Lower lobe of right lung (tissue), 2 donors: ENCODE measurements around the gene TUNAR. TPM values are rescaled to one million over a fixed set of nuclear protein-coding genes. Genes with fewer than 3 reads are reported as not detected.

Experiments used
- ATAC-seq, 2 donors: fragments of 200-7000 bp; cut with Tn5 transposase; one replicate each; pipeline ENCODE4 v1.9.1; 2020 to 2022; ENCODE audit warnings: mild to moderate bottlenecking in 2 of 2, moderate library complexity in 2 of 2
- DNase-seq: peaks from one replicate; pipeline ENCODE4 v3.0.0-alpha.2; 2020
- H3K27ac ChIP-seq: fragments of 200-600 bp; one replicate; pipeline ENCODE4 v1.8.0; 2022
- H3K27me3 ChIP-seq: fragments of 200-600 bp; one replicate; pipeline ENCODE4 v1.8.0; 2022; ENCODE audit warnings: low read depth
- H3K36me3 ChIP-seq: fragments of 200-600 bp; one replicate; pipeline ENCODE4 v1.8.0; 2022; ENCODE audit warnings: mild to moderate bottlenecking
- H3K4me1 ChIP-seq: fragments of 200-600 bp; one replicate; pipeline ENCODE4 v1.8.0; 2022
- H3K4me3 ChIP-seq: fragments of 200-600 bp; one replicate; pipeline ENCODE4 v1.8.0; 2022; ENCODE audit warnings: mild to moderate bottlenecking
- H3K9me3 ChIP-seq: fragments of 200-600 bp; one replicate; pipeline ENCODE4 v1.8.0; 2022
- intact Hi-C: fragments of 100-400 bp; cut with DNase I; formaldehyde crosslinking; loops from one replicate; pipeline ENCODE4 v1.11.0; 2022
- total RNA-seq: library from RNA; stranded (reverse); fragmentation: NEBNext Ultra II Directional; extraction: Animal tissue kit (Norgen Biotek cat#: 25700); gene quantifications from one replicate; pipeline ENCODE4 v1.2.1, GENCODE V29; 2021
- TF ChIP-seq, protein P1 (sequence below): fragments of 200-600 bp; IDR thresholded peaks from one replicate; pipeline ENCODE4 v1.8.0; 2022; ENCODE audit warnings: antibody characterized with exemption, mild to moderate bottlenecking
- donor health status: DM: no; HTN: yes; CAD: no; lungs with severe emphysema.

Gene TUNAR
- total RNA-seq, 1 donor from 2014 or later: not detected

DNA sequence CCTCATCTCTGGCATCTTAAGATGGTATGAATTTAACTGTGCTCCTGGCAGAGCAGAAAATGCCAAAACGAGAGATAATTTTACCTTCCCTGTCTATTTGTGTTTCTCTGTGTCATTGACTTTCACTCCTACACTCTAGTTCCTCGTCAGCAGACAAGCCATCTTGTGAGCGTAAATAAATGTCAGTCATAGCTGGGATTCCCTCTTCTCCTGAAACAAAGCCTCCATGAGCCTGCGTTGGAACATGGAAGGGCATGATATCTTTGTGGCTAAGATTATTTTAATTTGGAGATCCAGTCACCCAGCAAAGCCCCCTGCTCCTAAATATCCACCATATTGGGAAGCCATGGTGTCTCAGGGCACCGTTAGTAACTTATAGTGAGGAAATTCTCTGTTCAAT lies 37.8 kb upstream of the TUNAR start:
- H3K4me1 ChIP-seq: no peaks in the 10 kb centered on the region
- TF ChIP-seq, protein P1, sequence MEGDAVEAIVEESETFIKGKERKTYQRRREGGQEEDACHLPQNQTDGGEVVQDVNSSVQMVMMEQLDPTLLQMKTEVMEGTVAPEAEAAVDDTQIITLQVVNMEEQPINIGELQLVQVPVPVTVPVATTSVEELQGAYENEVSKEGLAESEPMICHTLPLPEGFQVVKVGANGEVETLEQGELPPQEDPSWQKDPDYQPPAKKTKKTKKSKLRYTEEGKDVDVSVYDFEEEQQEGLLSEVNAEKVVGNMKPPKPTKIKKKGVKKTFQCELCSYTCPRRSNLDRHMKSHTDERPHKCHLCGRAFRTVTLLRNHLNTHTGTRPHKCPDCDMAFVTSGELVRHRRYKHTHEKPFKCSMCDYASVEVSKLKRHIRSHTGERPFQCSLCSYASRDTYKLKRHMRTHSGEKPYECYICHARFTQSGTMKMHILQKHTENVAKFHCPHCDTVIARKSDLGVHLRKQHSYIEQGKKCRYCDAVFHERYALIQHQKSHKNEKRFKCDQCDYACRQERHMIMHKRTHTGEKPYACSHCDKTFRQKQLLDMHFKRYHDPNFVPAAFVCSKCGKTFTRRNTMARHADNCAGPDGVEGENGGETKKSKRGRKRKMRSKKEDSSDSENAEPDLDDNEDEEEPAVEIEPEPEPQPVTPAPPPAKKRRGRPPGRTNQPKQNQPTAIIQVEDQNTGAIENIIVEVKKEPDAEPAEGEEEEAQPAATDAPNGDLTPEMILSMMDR: no peak
- ATAC-seq: no peak
- no peak for DNase-seq
- no peak overlapping the region for H3K4me3 ChIP-seq
- no peak overlapping the region for H3K27ac ChIP-seq
- intact Hi-C loops: no loop called here
- H3K27me3 ChIP-seq: no peaks in the 10 kb centered on the region
- no peaks in the 10 kb centered on the region for H3K36me3 ChIP-seq
- no peaks in the 10 kb centered on the region for H3K9me3 ChIP-seq

DNA sequence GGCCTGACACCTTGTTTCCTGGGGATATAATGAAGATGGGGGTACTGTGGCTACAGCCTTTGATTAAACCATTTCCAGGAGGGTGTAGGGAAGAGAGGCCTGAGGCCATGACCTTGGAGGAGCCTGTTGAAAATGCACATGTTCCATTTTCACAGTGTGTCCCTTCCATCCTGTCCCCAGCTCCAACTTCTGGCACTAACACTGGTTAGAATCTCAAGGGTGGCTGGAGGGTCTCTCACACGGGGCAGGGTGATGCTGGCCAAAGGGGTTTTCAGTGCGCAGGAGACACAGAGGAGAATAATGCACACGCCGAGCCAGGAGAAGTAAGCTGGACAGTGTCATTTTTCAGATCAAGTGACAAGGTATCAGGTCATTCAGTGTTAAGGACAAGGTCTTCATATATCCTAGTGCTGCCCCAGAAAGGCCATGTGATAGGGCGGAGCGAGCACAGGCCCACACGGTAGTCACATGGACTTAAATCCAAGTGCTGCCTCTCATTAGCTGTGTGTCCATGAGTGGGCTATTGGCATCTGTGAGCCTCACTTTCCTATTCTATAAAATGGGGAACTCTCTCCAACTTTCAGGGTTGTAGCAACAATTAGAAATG lies 36.4 kb upstream of the TUNAR start:
- no peaks in the 10 kb centered on the region for H3K9me3 ChIP-seq
- no peaks in the 10 kb centered on the region for H3K27me3 ChIP-seq
- no peak overlapping the region for H3K4me3 ChIP-seq
- no peaks in the 10 kb centered on the region for H3K36me3 ChIP-seq
- DNase-seq (no peak), ATAC-seq (no peak)
- intact Hi-C loops: no loop called here
- TF ChIP-seq, protein P1: no peak
- H3K27ac ChIP-seq: no peak overlapping the region
- H3K4me1 ChIP-seq: no peaks in the 10 kb centered on the region

DNA sequence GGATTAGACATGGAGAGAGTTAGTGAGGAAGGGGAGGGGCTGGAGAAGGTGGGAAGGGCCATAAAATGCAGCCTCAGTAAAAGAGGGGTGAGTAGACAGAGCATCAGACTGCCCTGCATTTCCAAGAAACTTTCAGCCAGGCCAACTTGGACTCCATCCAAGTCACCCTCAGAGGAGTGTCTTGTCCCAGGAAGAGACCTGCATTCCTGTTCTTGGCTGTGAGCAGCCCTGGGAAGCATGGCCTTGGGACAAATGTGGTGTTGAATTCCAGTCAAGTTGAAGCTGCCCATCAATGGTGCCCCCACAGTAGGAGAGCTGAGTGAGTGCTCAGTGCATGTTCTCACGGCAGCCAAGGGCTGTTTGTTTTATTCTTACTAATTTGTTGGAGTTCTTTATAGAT lies 35.0 kb upstream of the TUNAR start:
- Histone ChIP-seq H3K4me3 (no peak overlapping the region), H3K9me3 (no peaks in the 10 kb centered on the region), H3K27ac (no peak overlapping the region), H3K36me3 (no peaks in the 10 kb centered on the region), H3K27me3 (no peaks in the 10 kb centered on the region), H3K4me1 (no peaks in the 10 kb centered on the region)
- ATAC-seq (no peak), DNase-seq (no peak)
- intact Hi-C loops: no loop called here
- TF ChIP-seq, protein P1: no peak

DNA sequence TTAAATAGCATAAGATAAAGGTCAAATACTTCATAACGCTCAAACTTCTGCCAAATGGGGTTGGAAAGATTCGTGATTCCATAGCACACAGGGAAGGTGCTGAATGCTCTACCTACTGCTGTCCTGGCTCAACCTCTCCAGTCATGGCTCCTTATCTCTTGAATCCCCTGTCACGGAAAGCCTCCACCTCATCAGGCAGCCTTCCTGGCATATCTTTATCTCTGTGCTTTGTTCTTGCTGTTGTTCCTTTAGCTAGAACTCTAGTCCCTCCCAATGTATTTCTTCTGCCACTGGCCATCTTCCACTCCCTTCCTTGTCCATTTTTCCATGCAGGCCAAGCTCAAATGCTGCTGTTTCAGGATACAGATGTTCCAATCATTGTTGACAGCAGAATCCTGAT lies 26.9 kb upstream of the TUNAR start:
- H3K9me3 ChIP-seq: peaks cover 4% of the 10 kb centered on the region
- no peaks in the 10 kb centered on the region for H3K36me3 ChIP-seq
- no peak overlapping the region for H3K27ac ChIP-seq
- intact Hi-C loops: no loop called here
- H3K4me1 ChIP-seq: no peaks in the 10 kb centered on the region
- no peak overlapping the region for H3K4me3 ChIP-seq
- ATAC-seq: no peak
- peaks cover 3% of the 10 kb centered on the region for H3K27me3 ChIP-seq
- TF ChIP-seq, protein P1: no peak
- DNase-seq: no peak

DNA sequence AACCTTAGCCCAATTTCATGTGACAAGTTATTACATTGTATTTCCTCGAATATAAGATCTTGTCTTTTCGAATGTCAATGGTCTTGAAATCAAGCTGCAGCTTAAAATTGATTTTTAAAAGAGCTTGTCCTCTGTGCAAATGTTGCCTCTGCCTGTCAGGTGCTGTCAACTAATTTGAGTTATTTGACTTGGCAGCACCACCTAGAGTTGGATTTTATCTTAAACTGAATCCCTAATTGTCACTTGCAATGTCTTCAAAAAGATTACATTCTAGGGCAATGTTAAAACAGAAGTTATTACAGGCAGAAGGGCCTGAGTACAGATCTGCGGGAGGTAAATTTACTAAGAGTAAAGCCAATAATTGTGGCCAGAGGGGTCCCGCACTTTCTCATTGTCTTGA lies 26.2 kb upstream of the TUNAR start:
- intact Hi-C loops: no loop called here
- H3K9me3 ChIP-seq: peaks cover 4% of the 10 kb centered on the region
- no peak overlapping the region for H3K4me3 ChIP-seq
- no peaks in the 10 kb centered on the region for H3K36me3 ChIP-seq
- ATAC-seq (no peak), DNase-seq (no peak)
- no peak overlapping the region for H3K27ac ChIP-seq
- H3K27me3 ChIP-seq: peaks cover 3% of the 10 kb centered on the region
- TF ChIP-seq, protein P1: no peak
- no peaks in the 10 kb centered on the region for H3K4me1 ChIP-seq
